ENCODE measurements around the gene EFNB1. TPM values are rescaled to one million over a fixed set of nuclear protein-coding genes. Genes with fewer than 3 reads are reported as not detected.

EFNB1 gene
- polyA plus RNA-seq, 3 donors, result 9.8 to 60.4 (median 31.3) TPM

GRCh38 chrX:68824565-68825125 lies 4.2 kb upstream of the EFNB1 start:
- no peak overlapping the region for H3K27ac ChIP-seq (ENCODE audit: low read depth, low read length)
- 39 to 55% (median 55%) methylated on average over 4 to 5 of the region's 5 CpGs for WGBS, 3 donors

GRCh38 chrX:68826113-68826980 lies 2.5 kb upstream of the EFNB1 start:
- WGBS, 3 donors, result 59 to 69% (median 64%) methylated on average over 10 of the region's 10 CpGs
- H3K27ac ChIP-seq (ENCODE audit: low read depth, low read length), result no peak overlapping the region

- H3K27ac ChIP-seq (ENCODE audit: low read depth, low read length), result no peak overlapping the region
Observed at GRCh38 chrX:68827256-68827655, 1.6 kb upstream of the EFNB1 start.

GRCh38 chrX:68827848-68828624 lies 785 bp upstream of the EFNB1 start:
- H3K27ac ChIP-seq (ENCODE audit: low read depth, low read length), result no peak overlapping the region

GRCh38 chrX:68829582-68830418 lies 979 bp downstream of the EFNB1 start:
- 0 to 31% (median 1%) methylated on average over 25 to 74 of the region's 74 CpGs for WGBS, 3 donors
- no peak overlapping the region for H3K27ac ChIP-seq (ENCODE audit: low read depth, low read length)

More at GRCh38 chrX:68827848-68828624, 785 bp upstream of the EFNB1 start:
- WGBS, 3 donors, result 2 to 28% (median 3%) methylated on average over 34 to 35 of the region's 35 CpGs

- WGBS, 3 donors, result 10 to 45% (median 25%) methylated on average over 20 to 29 of the region's 29 CpGs
- no peak overlapping the region for H3K27ac ChIP-seq (ENCODE audit: low read depth, low read length)
Observed at GRCh38 chrX:68830419-68831404, 1.9 kb downstream of the EFNB1 start.

- no peak overlapping the region for H3K27ac ChIP-seq (ENCODE audit: low read depth, low read length)
- WGBS, 3 donors, result 17 to 54% (median 29%) methylated on average over 6 to 7 of the region's 7 CpGs
Observed at GRCh38 chrX:68831405-68832100, 2.7 kb downstream of the EFNB1 start.

GRCh38 chrX:68832101-68832416 lies 3.2 kb downstream of the EFNB1 start:
- 6 to 78% (median 26%) methylated on average over 3 to 11 of the region's 11 CpGs for WGBS, 3 donors
- H3K27ac ChIP-seq (ENCODE audit: low read depth, low read length), result no peak overlapping the region

- WGBS, 3 donors, result 53 to 75% (median 58%) methylated on average over 9 to 12 of the region's 12 CpGs
- no peak overlapping the region for H3K27ac ChIP-seq (ENCODE audit: low read depth, low read length)
Observed at GRCh38 chrX:68832516-68833447, 4.0 kb downstream of the EFNB1 start.

- no peak overlapping the region for H3K27ac ChIP-seq (ENCODE audit: low read depth, low read length)
- 79 to 93% (median 89%) methylated on average over 3 to 6 of the region's 6 CpGs for WGBS, 3 donors
Observed at GRCh38 chrX:68833448-68833805, 4.6 kb downstream of the EFNB1 start.

- no peak overlapping the region for H3K27ac ChIP-seq (ENCODE audit: low read depth, low read length)
- WGBS, 3 donors, result 62 to 75% (median 67%) methylated on average over 3 to 4 of the region's 4 CpGs
Observed at GRCh38 chrX:68833855-68834331, 5.1 kb downstream of the EFNB1 start.

- no peak overlapping the region for H3K27ac ChIP-seq (ENCODE audit: low read depth, low read length)
- 69 to 75% (median 73%) methylated on average over 4 to 7 of the region's 7 CpGs for WGBS, 3 donors
Observed at GRCh38 chrX:68834371-68835103, 5.7 kb downstream of the EFNB1 start.

GRCh38 chrX:68835104-68835442 lies 6.3 kb downstream of the EFNB1 start:
- H3K27ac ChIP-seq (ENCODE audit: low read depth, low read length), result no peak overlapping the region
- 61 to 92% (median 83%) methylated on average over 2 to 3 of the region's 3 CpGs for WGBS, 3 donors

GRCh38 chrX:68835468-68835867 lies 6.6 kb downstream of the EFNB1 start:
- no peak overlapping the region for H3K27ac ChIP-seq (ENCODE audit: low read depth, low read length)
- 81 to 91% (median 85%) methylated on average over 4 to 5 of the region's 5 CpGs for WGBS, 3 donors

- no peak overlapping the region for H3K27ac ChIP-seq (ENCODE audit: low read depth, low read length)
- WGBS, 3 donors, result 47 to 64% (median 61%) methylated on average over 3 of the region's 3 CpGs
Observed at GRCh38 chrX:68837119-68837518, 8.3 kb downstream of the EFNB1 start.

All from adipose tissue (tissue), 3 donors.